ENCODE results near the gene VIT. TPM values are rescaled to one million over a fixed set of nuclear protein-coding genes. Genes with fewer than 3 reads are reported as not detected.

VIT gene
- total RNA-seq, 1 donor from 2014 or later = not detected

DNA sequence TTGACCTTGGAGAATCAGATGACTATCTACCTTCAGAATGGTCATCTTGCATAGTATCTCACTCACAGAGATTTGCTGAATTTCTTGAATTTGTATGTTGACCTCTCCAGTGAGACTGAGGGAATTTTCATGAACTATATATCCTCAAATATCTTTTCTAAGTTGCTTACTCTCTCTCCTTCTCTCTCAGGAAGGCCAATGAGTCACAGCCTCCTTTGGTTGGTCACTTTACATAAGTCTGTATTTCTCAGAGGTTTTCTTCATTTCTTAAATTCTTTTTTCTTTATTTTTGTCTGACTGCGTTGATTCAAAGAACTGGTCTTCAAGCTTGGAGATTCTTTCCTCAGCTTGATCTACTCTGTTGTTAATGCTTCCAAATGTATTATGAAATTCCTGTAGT lies 51.7 kb downstream of the VIT start:
- no peaks in the 10 kb centered on the region for H3K36me3 Mint-ChIP-seq (ENCODE audit: low read depth)
- CTCF ChIA-PET = no interaction called here

GRCh38 chr2:36750101-36750500 lies 53.6 kb downstream of the VIT start:
- Mint-ChIP-seq H3K27me3 (peaks cover 35% of the 10 kb centered on the region), H3K9me3 (no peaks in the 10 kb centered on the region), H3K4me1 (no peaks in the 10 kb centered on the region), H3K4me3 (no peak overlapping the region), H3K27ac (no peak overlapping the region), H3K36me3 (ENCODE audit: low read depth) (no peaks in the 10 kb centered on the region)
- no peak for TF ChIP-seq CTCF (IDR thresholded peaks at IDR 0.05)
- ChIA-PET CTCF (no interaction called here), POLR2A (no interaction called here)
- DNase-seq (no peak), ATAC-seq (ENCODE audit: low read depth) (no peak)
- intact Hi-C loops (cut with micrococcal nuclease) = no loop called here

More for the DNA sequence above, 51.7 kb downstream of the VIT start:
- TF ChIP-seq CTCF (IDR thresholded peaks at IDR 0.05) = no peak
- H3K27me3 Mint-ChIP-seq = peaks cover 27% of the 10 kb centered on the region
- peaks cover 13% of the 10 kb centered on the region for H3K9me3 Mint-ChIP-seq
- DNase-seq (no peak), ATAC-seq (ENCODE audit: low read depth) (no peak)
- H3K4me1 Mint-ChIP-seq = no peaks in the 10 kb centered on the region
- intact Hi-C loops (cut with micrococcal nuclease) = no loop called here
- POLR2A ChIA-PET = no interaction called here
- no peak overlapping the region for H3K27ac Mint-ChIP-seq
- H3K4me3 Mint-ChIP-seq = no peak overlapping the region

DNA sequence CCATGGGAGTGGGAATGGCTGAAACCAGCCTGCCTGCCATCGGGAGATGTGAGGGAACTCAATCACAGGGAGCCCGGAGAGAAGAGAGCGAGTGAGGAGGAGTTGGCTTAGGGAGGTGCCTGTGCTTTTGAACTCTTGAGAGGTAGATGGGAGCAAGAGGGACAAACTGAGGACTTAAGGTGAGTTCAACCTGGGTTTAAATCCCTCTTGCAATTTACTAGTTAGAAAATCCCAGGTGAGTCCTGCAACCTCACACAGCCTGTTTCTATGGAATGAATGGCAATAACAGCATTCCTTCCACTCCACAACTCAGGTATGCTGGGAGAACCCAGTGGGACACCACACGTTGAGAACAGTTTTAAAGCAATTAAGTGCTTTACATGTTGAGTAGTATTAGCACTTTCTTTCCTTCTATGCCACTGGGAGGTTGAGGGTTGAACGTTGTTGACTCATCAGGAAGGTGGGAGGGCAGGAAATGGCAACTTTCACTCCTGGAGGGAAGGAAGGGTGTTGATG lies 57.3 kb downstream of the VIT start:
- no peaks in the 10 kb centered on the region for H3K9me3 Mint-ChIP-seq
- H3K4me1 Mint-ChIP-seq = no peaks in the 10 kb centered on the region
- no peak for TF ChIP-seq CTCF (IDR thresholded peaks at IDR 0.05)
- ChIA-PET CTCF (no interaction called here), POLR2A (no interaction called here)
- ATAC-seq (ENCODE audit: low read depth) (no peak), DNase-seq (no peak)
- peaks cover 20% of the 10 kb centered on the region for H3K27me3 Mint-ChIP-seq
- H3K27ac Mint-ChIP-seq = no peak overlapping the region
- intact Hi-C loops (cut with micrococcal nuclease) = no loop called here
- no peaks in the 10 kb centered on the region for H3K36me3 Mint-ChIP-seq (ENCODE audit: low read depth)
- H3K4me3 Mint-ChIP-seq = no peak overlapping the region

GRCh38 chr2:36754578-36754977 lies 58.1 kb downstream of the VIT start:
- no peaks in the 10 kb centered on the region for H3K36me3 Mint-ChIP-seq (ENCODE audit: low read depth)
- no peak for TF ChIP-seq CTCF (IDR thresholded peaks at IDR 0.05)
- H3K4me3 Mint-ChIP-seq = no peak overlapping the region
- no peak for DNase-seq
- H3K4me1 Mint-ChIP-seq = no peaks in the 10 kb centered on the region
- no peak for ATAC-seq (ENCODE audit: low read depth)
- POLR2A ChIA-PET = no interaction called here
- H3K27me3 Mint-ChIP-seq = peaks cover 16% of the 10 kb centered on the region
- no peak overlapping the region for H3K27ac Mint-ChIP-seq
- intact Hi-C loops (cut with micrococcal nuclease) = no loop called here
- no peaks in the 10 kb centered on the region for H3K9me3 Mint-ChIP-seq
- CTCF ChIA-PET = no interaction called here

GRCh38 chr2:36756438-36756837 lies 59.9 kb downstream of the VIT start:
- no peak for ATAC-seq (ENCODE audit: low read depth)
- Mint-ChIP-seq H3K9me3 (no peaks in the 10 kb centered on the region), H3K4me3 (no peak overlapping the region), H3K27ac (no peak overlapping the region), H3K36me3 (ENCODE audit: low read depth) (no peaks in the 10 kb centered on the region), H3K27me3 (peaks cover 20% of the 10 kb centered on the region), H3K4me1 (no peaks in the 10 kb centered on the region)
- no peak for TF ChIP-seq CTCF (IDR thresholded peaks at IDR 0.05)
- no peak for DNase-seq
- intact Hi-C loops (cut with micrococcal nuclease) = no loop called here
- ChIA-PET CTCF (no interaction called here), POLR2A (no interaction called here)
